GM12878 (cell line): ENCODE results near the gene MLLT3. TPM values are rescaled to one million over a fixed set of nuclear protein-coding genes. Genes with fewer than 3 reads are reported as not detected.

ENCODE experiments used
- ATAC-seq: fragments of 200-7000 bp; cut with Tn5 transposase; 3 replicates; pipeline ENCODE4 v1.9.1; 2020; ENCODE audit warnings: mild to moderate bottlenecking, moderate library complexity
- BruUV-seq: library from RNA; stranded (reverse); fragments of 400-500 nt; replicated peaks from 2 replicates; lab custom pipeline; 2021; lab: Mats Ljungman, UMichigan
- CTCF ChIA-PET: fragments of 300-600 bp; sonication (Branson Sonifier 250); formaldehyde crosslinking; extraction: SDS; loops from one replicate; lab custom pipeline; 2021; ENCODE audit warnings: inconsistent platforms; lab: Yijun Ruan, JAX
- POLR2A ChIA-PET: fragments of 350-600 bp; formaldehyde crosslinking; extraction: SDS; loops from one replicate; lab custom pipeline; 2021; ENCODE audit warnings: inconsistent platforms; lab: Charles Lee
- RAD21 ChIA-PET: fragments of 300-600 bp; sonication (Branson Sonifier 250); formaldehyde crosslinking; loops from one replicate; lab custom pipeline; 2023; ENCODE audit warnings: antibody characterized with exemption; ENCODE audit not compliant: unreplicated experiment; lab: Charles Lee
- SMC1A ChIA-PET: fragments of 300-600 bp; sonication (Branson Sonifier 250); formaldehyde crosslinking; loops from one replicate; lab custom pipeline; 2023; ENCODE audit not compliant: unreplicated experiment, uncharacterized antibody; lab: Charles Lee
- DNase-seq: peaks from one replicate; pipeline ENCODE4 v3.0.0-alpha.2; 2011; ENCODE audit warnings: low read depth, low spot score
- FAIRE-seq: peaks from 3 replicates; lab custom pipeline; 2011; peaks lifted over from hg19 to GRCh38; lab: Jason Lieb, UNC
- H2AFZ ChIP-seq: 2 replicates; pipeline ENCODE4 v1.6.0; 2011; ENCODE audit warnings: low read depth, low read length, control low read depth; ENCODE audit not compliant: control insufficient read depth
- H3K27ac ChIP-seq: 2 replicates; pipeline ENCODE4 v1.5.1; 2011; ENCODE audit warnings: control low read depth; ENCODE audit not compliant: control insufficient read depth, insufficient read depth
- H3K27me3 ChIP-seq, 2 experiments: replicated peaks in 1 of 2; 2 replicates each; pipeline versions ENCODE4 v1.6.0 to v1.6.1; 2011; ENCODE audit warnings: low read length in 1 of 2; ENCODE audit not compliant: control insufficient read depth in 2 of 2, insufficient read depth in 2 of 2
- H3K36me3 ChIP-seq, 2 experiments: 2 replicates each; pipeline ENCODE4 v1.5.1; 2011; ENCODE audit warnings: low read length in 1 of 2; ENCODE audit not compliant: control insufficient read depth in 2 of 2, insufficient read depth in 2 of 2
- H3K4me1 ChIP-seq: 2 replicates; pipeline ENCODE4 v1.6.1; 2011; ENCODE audit warnings: mild to moderate bottlenecking, low read length, moderate library complexity, mixed read lengths; ENCODE audit not compliant: control insufficient read depth, insufficient read depth
- H3K4me2 ChIP-seq: 2 replicates; pipeline ENCODE4 v1.6.0; 2011; ENCODE audit warnings: control low read depth; ENCODE audit not compliant: control insufficient read depth, insufficient read depth
- H3K4me3 ChIP-seq: fragments of 200-600 bp; sonication (generic); 2 replicates; pipeline ENCODE4 v1.5.1; 2016
- H3K79me2 ChIP-seq: 2 replicates; pipeline ENCODE4 v1.6.0; 2011; ENCODE audit warnings: low read length; ENCODE audit not compliant: control insufficient read depth, insufficient read depth
- H3K9ac ChIP-seq: 2 replicates; pipeline ENCODE4 v1.8.0; 2011; ENCODE audit warnings: low read length, control low read depth, mixed read lengths; ENCODE audit not compliant: control insufficient read depth, insufficient read depth
- H3K9me3 ChIP-seq: replicated peaks from 3 replicates; pipeline ENCODE4 v1.5.1; 2011; ENCODE audit warnings: mild to moderate bottlenecking, low read length; ENCODE audit not compliant: control insufficient read depth, insufficient read depth
- H4K20me1 ChIP-seq: 2 replicates; pipeline ENCODE4 v1.6.0; 2011; ENCODE audit not compliant: control insufficient read depth, insufficient read depth
- BHLHE40 ChIP-seq, 2 experiments: fragments of 450-650 bp in 1 of 2; IDR thresholded peaks; 2 replicates each; pipeline ENCODE4 v1.6.1; 2011 to 2017; ENCODE audit warnings: low read depth in 2 of 2, borderline replicate concordance in 1 of 2, improper control_type of control experiment in 1 of 2, low read length in 1 of 2, mild to moderate bottlenecking in 1 of 2
- CBX3 ChIP-seq: fragments of 200-600 bp; sonication (generic); IDR thresholded peaks from 2 replicates; pipeline ENCODE4 v1.6.1; 2016; ENCODE audit warnings: low read depth, borderline replicate concordance
- CBX5 ChIP-seq: sonication (generic); IDR thresholded peaks from 2 replicates; pipeline ENCODE4 v1.6.1; 2016; ENCODE audit warnings: low read depth, moderate library complexity, mild to moderate bottlenecking, inconsistent platforms
- CHD1 ChIP-seq: IDR thresholded peaks from 2 replicates; pipeline ENCODE4 v1.6.1; 2012; ENCODE audit warnings: low read depth, low read length, improper control_type of control experiment
- NBN ChIP-seq: fragments of 450-650 bp; IDR thresholded peaks from 2 replicates; pipeline ENCODE4 v1.6.1; 2016
- NRF1 ChIP-seq: conservative IDR thresholded peaks from 2 replicates; pipeline ENCODE4 v1.6.1; 2011; ENCODE audit warnings: mild to moderate bottlenecking, low read depth, low read length, improper control_type of control experiment
- RB1 ChIP-seq: fragments of 450-650 bp; formaldehyde crosslinking; IDR thresholded peaks from 2 replicates; pipeline ENCODE4 v1.6.1; 2017; ENCODE audit warnings: mild to moderate bottlenecking, borderline replicate concordance
- REST ChIP-seq: IDR thresholded peaks from 2 replicates; pipeline ENCODE4 v1.6.1; 2012; ENCODE audit warnings: mild to moderate bottlenecking, low read depth, low read length
- RFX5 ChIP-seq: IDR thresholded peaks from 2 replicates; pipeline ENCODE4 v1.6.1; 2011; ENCODE audit warnings: low read depth, low read length, improper control_type of control experiment
- SIN3A ChIP-seq: IDR thresholded peaks from 2 replicates; pipeline ENCODE4 v1.6.1; 2012; ENCODE audit warnings: low read depth, low read length, improper control_type of control experiment
- SMAD5 ChIP-seq: IDR thresholded peaks from 2 replicates; pipeline ENCODE4 v1.6.1; 2016; ENCODE audit warnings: antibody characterized with exemption, low read depth
- SRF ChIP-seq, 2 experiments: IDR thresholded peaks; 2 replicates each; pipeline ENCODE4 v1.6.1; 2011; ENCODE audit warnings: low read depth in 2 of 2, low read length in 2 of 2, mild to moderate bottlenecking in 1 of 2, moderate library complexity in 1 of 2
- SUPT20H ChIP-seq: IDR thresholded peaks from 2 replicates; pipeline ENCODE4 v1.6.1; 2011; ENCODE audit warnings: low read depth, mild to moderate bottlenecking, low read length, moderate library complexity, borderline replicate concordance; ENCODE audit not compliant: control insufficient read depth
- ZBED1 ChIP-seq: IDR thresholded peaks from 2 replicates; pipeline ENCODE4 v1.6.1; 2016; ENCODE audit warnings: borderline replicate concordance
- ZNF217 ChIP-seq: fragments of 450-650 bp; IDR thresholded peaks from 2 replicates; pipeline ENCODE4 v1.6.1; 2017; ENCODE audit warnings: antibody characterized with exemption, mild to moderate bottlenecking
- ZNF24 ChIP-seq: fragments of 450-650 bp; IDR thresholded peaks from 2 replicates; pipeline ENCODE4 v1.6.1; 2017; ENCODE audit warnings: antibody characterized with exemption, mild to moderate bottlenecking
- WGBS: methylation state at CpG from one replicate; pipeline ENCODE4 v1.1.6; 2016; ENCODE audit warnings: low lambda C conversion rate; ENCODE audit not compliant: insufficient replicate concordance, insufficient coverage; ENCODE audit errors: missing lambda C conversion rate; 5-methylcytosine and 5-hydroxymethylcytosine counted together
- in situ Hi-C: fragments of 300-500 bp; cut with MboI; formaldehyde crosslinking; loops from 9 replicates; pipeline ENCODE4 v1.14.3; 2018; ENCODE audit warnings: mixed read lengths
- intact Hi-C: fragments of 100-400 bp; cut with micrococcal nuclease; formaldehyde crosslinking; loops from one replicate; pipeline ENCODE4 v1.14.2; 2022; ENCODE audit not compliant: unreplicated experiment
- polyA plus RNA-seq, 11 experiments: library from polyadenylated mRNA; depleted of rRNA in 4 of 11; unstranded in 6 of 11; stranded (reverse) in 5 of 11; fragments of >200 nt; fragmentation: Nextera tagmentation in 4 of 11; fragmentation: Illumina TruSeq in 1 of 11; extraction: Ambion mirVana in 4 of 11; extraction: Trizol in 1 of 11; gene quantifications; 1 replicate in 1 of 11; 2 replicates in 10 of 11; pipeline versions ENCODE4 v1.2.1 to v1.2.3, GENCODE V29; 2011 to 2016; ENCODE audit warnings: inconsistent platforms in 2 of 11, missing spikeins in 2 of 11, low read depth in 1 of 11
- total RNA-seq, 4 experiments: library from RNA; depleted of rRNA in 3 of 4; stranded (reverse); fragments of >200 nt in 3 of 4; fragmentation: Illumina TruSeq in 1 of 4; extraction: Trizol in 1 of 4; gene quantifications; 2 replicates each; pipeline versions ENCODE4 v1.2.1 to v1.2.3, GENCODE V29; 2013 to 2021
- TF ChIP-seq, protein P1 (sequence below): IDR thresholded peaks from 2 replicates; pipeline ENCODE4 v1.6.1; 2011; ENCODE audit warnings: borderline replicate concordance, low read depth, mild to moderate bottlenecking, moderate library complexity, low read length; ENCODE audit not compliant: insufficient read depth, poor library complexity, severe bottlenecking

MLLT3 gene
- total and polyA plus RNA-seq, 10 of the 15 experiments (the other 5 are each of a cell fraction or from before 2014, with no cell fraction given), result 17.7 to 72.3 (median 35.6) TPM

DNA sequence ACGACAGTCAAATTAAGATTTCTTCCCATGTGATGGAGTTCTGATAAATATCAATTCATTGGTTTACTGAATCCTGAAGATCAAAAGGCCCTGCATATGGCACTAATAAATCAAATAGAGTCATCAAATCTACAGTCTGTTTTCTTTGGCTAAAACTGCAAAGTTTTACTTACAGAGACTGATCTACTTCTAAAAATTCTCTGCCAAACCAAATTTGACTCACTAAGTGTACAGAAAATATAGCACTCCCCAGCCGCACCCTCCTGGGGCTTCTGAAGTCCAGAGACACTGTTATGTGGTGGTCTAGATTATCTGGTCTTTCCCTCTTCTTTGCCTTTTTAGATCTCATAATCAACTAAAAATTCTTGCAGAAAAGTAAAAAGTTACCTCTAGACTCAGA is 237.7 kb downstream of the MLLT3 start (continued):
- TF ChIP-seq CHD1, result no peak

DNA sequence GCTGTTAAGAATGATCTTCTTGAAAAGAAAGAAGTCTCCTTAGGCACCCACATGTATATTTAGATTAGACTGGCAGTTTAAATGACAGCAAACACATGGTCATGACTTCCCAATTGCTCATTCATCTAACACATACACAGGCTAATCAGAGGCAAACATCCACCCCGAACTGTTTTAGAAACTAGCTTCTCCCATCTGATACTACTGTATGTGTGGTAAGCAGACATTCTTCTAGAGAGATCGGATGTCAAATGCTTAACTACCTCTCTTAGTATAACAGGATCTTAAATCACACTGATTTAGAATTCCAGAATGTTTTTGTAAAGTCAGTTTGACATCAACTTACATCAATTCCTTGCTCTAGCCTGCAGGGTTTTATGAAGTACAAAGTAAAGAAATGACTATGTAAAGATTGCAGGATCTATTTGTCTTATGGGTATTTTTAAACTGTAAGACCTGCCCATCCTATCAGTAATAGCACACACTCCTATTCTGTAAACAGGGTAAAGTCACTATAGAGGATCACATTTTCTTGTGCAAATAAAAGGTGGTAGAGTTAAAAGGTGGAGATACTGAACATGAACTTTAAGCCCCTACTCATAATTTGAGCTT is 239.7 kb downstream of the MLLT3 start:
- Histone ChIP-seq H3K9ac (no peak overlapping the region), H3K79me2 (no peaks in the 10 kb centered on the region; the same call in 1 of the 2 replicates), H3K4me1 (peaks cover 10% of the 10 kb centered on the region; the same call in 1 of the 2 replicates), H3K4me3 (no peak overlapping the region), H2AFZ (no peak overlapping the region; the same call in 1 of the 2 replicates), H3K27me3 (no peaks in the 10 kb centered on the region), H3K27ac (no peak overlapping the region), H3K4me2 (no peak overlapping the region), H4K20me1 (no peaks in the 10 kb centered on the region), H3K36me3 (no peaks in the 10 kb centered on the region), H3K9me3 (no peaks in the 10 kb centered on the region)
- FAIRE-seq, result no peak
- in situ Hi-C loops, result no loop called here
- DNase-seq, result no peak
- ChIA-PET CTCF (interaction anchor here (1.0 to 2.6 kb wide), 3 partner anchors 13 to 27 kb away, joined by 3 to 8 read pairs (median 3); no protein-coding TSS in a partner anchor), SMC1A (interaction anchor here (0.7 to 2.0 kb wide), 13 partner anchors 10 to 560 kb away, joined by 3 to 6 read pairs (median 3); no protein-coding TSS in a partner anchor), RAD21 (interaction anchor here (0.9 to 1.8 kb wide), 4 partner anchors 22 to 501 kb away, joined by 3 to 4 read pairs (median 4); no protein-coding TSS in a partner anchor), POLR2A (interaction anchor here (0.6 kb wide), 2 partner anchors 429 to 704 kb away, joined by 3 to 4 read pairs; no protein-coding TSS in a partner anchor)
- ATAC-seq, result peak; percentile 28
- intact Hi-C loops, result no loop called here
- WGBS, result 86% methylated on average over 2 of the region's 2 CpGs
- no TSS peak for BruUV-seq
- TF ChIP-seq NRF1 (no peak), BHLHE40 (IDR thresholded peaks at IDR 0.05; ENCODE audit: borderline replicate concordance in 1 of 2, low read depth in 2 of 2, low read length in 1 of 2) (no peak), ZNF217 (no peak), CBX5 (no peak), RB1 (no peak), ZNF24 (no peak), ZBED1 (no peak), SIN3A (no peak), SUPT20H (no peak), RFX5 (no peak), CBX3 (no peak), NBN (no peak), SMAD5 (no peak), REST (no peak), SRF (IDR thresholded peaks at IDR 0.05; ENCODE audit: low read depth in 2 of 2, low read length in 2 of 2) (no peak)
- TF ChIP-seq, protein P1, sequence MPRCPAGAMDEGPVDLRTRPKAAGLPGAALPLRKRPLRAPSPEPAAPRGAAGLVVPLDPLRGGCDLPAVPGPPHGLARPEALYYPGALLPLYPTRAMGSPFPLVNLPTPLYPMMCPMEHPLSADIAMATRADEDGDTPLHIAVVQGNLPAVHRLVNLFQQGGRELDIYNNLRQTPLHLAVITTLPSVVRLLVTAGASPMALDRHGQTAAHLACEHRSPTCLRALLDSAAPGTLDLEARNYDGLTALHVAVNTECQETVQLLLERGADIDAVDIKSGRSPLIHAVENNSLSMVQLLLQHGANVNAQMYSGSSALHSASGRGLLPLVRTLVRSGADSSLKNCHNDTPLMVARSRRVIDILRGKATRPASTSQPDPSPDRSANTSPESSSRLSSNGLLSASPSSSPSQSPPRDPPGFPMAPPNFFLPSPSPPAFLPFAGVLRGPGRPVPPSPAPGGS, result no peak
